ENCODE data around the gene FAM118A.
"Not testable (repeated sequence)": the region's sequence is repeated elsewhere in the genome, so short reads cannot be mapped to it uniquely, and the experiment has no call there.

Gene FAM118A

DNA sequence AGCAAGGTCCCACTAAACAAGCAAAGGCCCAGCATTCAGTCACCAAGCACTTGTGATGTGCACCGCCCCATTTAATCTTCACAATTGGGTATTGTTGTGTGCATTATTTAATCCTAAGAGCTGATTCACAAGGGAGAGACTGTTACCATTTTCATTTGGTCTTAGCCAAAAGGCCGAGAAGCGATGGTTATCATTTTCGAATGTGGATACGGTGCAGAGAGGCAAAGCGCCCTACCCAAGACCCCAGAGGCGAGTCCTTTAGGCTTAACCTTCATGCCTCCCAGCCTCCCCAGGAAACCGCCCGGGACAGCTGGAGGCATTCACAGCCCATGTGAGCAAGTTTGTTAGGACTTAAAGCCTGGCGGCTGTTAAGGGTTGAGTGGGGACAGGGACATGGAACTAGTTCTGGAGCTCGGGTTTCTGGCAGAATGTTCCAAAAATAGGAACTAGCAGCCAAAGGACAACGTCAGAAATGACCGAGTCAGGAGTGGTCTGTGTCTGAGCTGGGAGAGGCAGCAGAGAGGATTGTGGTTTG, 38.0 kb upstream of the FAM118A start:
- DNase-seq (ENCODE audit: insufficient read length, low spot score) = no peak
- no peak for FAIRE-seq
- no peak for TF ChIP-seq POLR2A (IDR thresholded peaks at IDR 0.05; ENCODE audit: low read depth, low read length)

DNA sequence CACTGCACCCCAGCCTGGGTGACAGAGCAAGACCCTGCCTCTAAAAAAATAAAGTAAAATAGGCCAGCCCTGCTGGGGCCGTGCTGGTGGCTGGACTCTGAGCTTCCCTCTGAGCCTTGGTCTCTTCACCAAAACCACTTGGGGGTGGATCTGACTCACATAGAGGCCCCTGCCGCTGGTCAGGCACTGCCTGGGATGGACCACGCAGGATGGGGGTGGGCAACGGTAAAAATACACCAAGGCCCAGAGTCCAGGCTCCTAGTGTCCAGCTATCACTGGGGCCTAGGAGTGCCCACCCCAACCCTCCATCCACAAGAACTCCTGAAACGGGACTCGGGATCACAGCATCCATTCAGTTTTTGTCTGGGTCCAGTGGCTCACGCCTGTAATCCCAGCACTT, 37.2 kb upstream of the FAM118A start:
- TF ChIP-seq POLR2A (IDR thresholded peaks at IDR 0.05; ENCODE audit: low read depth, low read length) = no peak
- FAIRE-seq (no peak), DNase-seq (ENCODE audit: insufficient read length, low spot score) (no peak)

DNA sequence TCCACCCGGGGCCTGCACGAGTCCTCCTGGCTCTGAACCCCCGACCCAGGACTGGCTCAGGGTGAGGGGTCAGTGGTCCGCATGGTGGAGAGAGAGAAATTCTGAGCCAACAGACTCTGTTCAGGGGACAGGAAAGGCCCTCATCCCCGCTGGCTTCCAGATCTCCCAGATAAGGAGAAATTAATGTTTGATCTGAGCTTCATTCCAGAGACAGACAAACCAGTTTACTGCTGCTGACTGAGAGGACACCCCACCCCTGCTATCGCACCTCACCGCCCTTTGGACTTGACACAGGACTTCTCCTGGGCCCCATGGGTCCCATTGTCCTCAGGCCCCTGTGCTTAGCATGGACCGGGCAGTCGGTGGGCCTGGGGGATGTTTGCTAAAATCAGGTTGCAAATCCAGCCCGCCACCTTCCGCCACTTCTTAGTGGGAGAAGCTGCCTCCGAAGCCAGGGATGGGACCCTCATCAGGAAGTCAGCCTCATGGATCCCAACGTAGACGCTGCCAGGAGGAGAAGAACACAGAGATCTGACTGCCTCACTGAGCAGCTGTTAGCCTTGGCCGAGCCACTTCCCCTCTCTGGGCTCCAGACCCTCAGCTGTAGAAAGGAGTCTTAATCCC, 36.2 kb upstream of the FAM118A start:
- DNase-seq (ENCODE audit: insufficient read length, low spot score) (no peak), FAIRE-seq (no peak)
- no peak for TF ChIP-seq POLR2A (IDR thresholded peaks at IDR 0.05; ENCODE audit: low read depth, low read length)

DNA sequence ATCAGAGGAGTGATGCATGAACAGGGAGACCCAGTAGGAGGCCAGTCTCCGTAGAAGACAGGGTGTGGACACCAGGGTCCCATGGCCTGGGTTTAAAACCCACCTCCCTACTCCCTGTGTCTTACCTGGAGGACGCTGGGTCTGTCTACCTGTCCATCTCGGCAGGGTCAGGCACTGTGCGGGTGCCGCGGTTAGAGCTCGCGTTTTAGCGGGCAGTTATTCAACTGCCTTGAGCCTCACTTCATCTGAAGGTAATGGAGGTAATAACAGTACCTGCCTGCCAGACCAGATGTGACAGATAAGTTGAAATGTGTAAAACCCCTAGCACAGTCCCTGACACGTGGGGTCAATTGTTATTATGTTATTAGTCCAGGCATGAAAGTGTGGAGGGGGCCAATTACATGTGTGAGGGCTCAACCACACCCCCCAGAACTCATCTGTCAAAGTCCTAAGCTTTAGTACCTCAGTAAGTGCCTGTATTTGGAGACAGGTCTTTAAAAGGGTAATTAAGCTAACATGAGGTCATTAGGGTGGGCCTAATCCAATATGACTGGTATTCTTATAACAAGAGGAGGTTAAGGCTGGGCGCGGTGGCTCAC, 33.1 kb upstream of the FAM118A start:
- TF ChIP-seq POLR2A (IDR thresholded peaks at IDR 0.05; ENCODE audit: low read depth, low read length) = no peak
- DNase-seq (ENCODE audit: insufficient read length, low spot score) = no peak
- FAIRE-seq = no peak

DNA sequence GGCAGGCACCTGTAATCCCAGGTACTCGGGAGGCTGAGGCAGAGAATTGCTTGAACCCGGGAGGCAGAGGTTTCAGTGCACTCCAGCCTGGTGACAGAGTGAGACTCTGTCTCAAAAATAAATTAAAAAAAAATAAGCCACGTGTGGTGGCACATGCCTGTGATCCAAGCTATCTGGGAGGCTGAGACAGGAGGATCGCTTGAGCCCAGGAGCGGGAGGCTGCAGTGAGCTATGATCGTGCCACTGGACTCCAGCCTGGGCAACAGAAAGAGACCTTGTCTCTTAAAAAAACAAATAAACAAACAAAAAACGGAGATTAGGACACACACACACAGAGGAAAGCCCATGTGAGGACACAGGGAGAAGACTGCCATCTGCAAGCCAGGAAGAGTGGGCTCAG, 32.0 kb upstream of the FAM118A start:
- not testable (repeated sequence) for DNase-seq (ENCODE audit: insufficient read length, low spot score); FAIRE-seq

- no peak for TF ChIP-seq POLR2A (IDR thresholded peaks at IDR 0.05; ENCODE audit: low read depth, low read length)
- no peak for DNase-seq (ENCODE audit: insufficient read length, low spot score)
- no peak for FAIRE-seq
Measured at GRCh38 chr22:45278125-45278524, 31.6 kb upstream of the FAM118A start.

GRCh38 chr22:45280587-45280980, 29.1 kb upstream of the FAM118A start:
- DNase-seq (ENCODE audit: insufficient read length, low spot score) (no peak), FAIRE-seq (no peak)

GRCh38 chr22:45281010-45281409, 28.7 kb upstream of the FAM118A start:
- no peak for TF ChIP-seq POLR2A (IDR thresholded peaks at IDR 0.05; ENCODE audit: low read depth, low read length)
- DNase-seq (ENCODE audit: insufficient read length, low spot score) (no peak), FAIRE-seq (no peak)

More at GRCh38 chr22:45280587-45280980, 29.1 kb upstream of the FAM118A start:
- no peak for TF ChIP-seq POLR2A (IDR thresholded peaks at IDR 0.05; ENCODE audit: low read depth, low read length)

DNA sequence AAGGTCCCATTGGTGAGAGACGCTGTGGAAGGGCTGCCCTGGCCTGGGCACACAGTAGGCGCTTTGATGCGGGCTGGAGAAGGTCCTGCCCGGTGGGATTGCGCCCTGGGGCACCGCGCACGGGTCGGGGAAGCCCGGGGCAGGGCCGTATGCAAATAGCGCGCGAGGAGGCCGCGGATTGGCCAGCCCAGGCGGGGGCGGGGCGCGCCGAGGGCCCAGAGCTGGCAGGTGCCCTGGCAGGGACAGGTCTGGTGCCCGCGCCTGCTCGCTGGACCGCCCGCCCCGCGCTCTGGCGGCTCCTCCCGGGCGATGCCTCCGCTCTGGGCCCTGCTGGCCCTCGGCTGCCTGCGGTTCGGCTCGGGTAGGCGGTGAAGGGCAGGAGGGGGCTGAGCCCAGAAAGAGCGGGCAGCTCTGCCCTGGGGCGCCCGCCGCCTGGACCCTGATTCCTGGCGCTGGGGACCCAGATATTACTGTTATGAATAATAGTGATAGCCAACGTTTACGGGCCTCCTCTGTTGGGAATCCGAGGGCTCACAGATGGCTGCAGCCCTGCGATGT, 24.9 kb upstream of the FAM118A start, which contains the start of gene UPK3A:
Gene UPK3A, plus strand, starts transcription at position 245 of the 558 bp plus-strand sequence. Its CDS starts 65 bp downstream, at position 310.
- DNase-seq (ENCODE audit: insufficient read length, low spot score) = no peak
- no peak for TF ChIP-seq POLR2A (IDR thresholded peaks at IDR 0.05; ENCODE audit: low read depth, low read length)
- FAIRE-seq = no peak

DNA sequence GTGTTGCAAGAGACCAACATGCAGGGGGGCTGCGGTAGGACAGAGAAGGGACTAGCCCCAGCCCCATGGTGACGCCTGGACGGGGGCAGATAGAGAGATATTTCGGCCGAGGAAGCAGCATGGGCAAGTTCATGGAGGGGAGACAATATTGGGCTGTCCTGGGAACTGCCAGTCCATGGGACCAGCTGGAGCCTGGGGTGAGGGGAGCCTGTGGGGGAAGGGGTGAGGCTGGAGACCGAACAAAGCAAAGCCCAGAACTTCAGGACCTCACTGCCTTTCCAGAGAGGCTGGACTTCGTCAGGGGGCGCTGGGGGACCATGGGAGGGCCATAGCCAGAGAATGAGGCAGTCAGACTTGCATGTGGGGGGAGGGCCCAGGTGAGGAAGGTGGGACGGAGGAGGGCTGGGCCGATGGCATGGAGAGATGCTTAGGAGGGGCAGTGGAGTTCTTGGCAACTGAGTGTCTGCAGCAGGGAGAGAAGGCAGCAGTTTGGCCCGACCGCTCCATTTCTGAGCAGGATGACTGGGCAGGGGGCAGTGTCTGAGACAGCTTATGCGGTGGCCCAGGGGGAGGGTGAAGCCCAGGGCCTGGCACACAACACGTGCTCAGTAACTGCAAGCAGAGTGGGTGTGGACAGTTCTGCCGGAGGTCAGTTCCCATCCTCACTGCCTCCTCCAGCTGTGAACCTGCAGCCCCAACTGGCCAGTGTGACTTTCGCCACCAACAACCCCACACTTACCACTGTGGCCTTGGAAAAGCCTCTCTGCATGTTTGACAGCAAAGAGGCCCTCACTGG, 24.3 kb upstream of the FAM118A start:
- TF ChIP-seq POLR2A (IDR thresholded peaks at IDR 0.05; ENCODE audit: low read depth, low read length) = no peak
- DNase-seq (ENCODE audit: insufficient read length, low spot score) (no peak), FAIRE-seq (no peak)

DNA sequence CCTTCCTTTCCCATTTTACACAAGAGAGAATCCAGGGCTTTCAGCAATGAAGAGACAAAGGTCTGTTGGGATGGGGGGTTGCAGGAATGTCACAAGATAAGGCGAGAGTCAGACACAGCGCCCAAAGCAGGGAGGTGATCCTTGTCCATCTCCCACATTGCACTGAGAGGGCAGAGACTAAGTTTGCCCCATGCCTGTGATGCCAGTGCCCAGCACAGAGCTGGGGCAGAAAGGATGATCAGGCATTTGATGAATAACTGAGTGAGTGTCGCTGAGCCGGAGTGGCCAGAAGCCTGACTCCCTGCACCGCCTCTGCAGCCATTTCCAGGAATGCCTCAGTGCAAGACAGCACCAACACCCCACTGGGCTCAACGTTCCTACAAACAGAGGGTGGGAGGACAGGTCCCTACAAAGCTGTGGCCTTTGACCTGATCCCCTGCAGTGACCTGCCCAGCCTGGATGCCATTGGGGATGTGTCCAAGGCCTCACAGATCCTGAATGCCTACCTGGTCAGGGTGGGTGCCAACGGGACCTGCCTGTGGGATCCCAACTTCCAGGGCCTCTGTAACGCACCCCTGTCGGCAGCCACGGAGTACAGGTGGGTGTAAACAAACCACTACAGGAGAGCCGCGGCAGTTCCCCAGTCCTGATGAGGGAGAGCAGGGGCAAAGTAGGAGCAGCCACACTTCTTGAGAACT, 22.7 kb upstream of the FAM118A start:
- TF ChIP-seq POLR2A (IDR thresholded peaks at IDR 0.05; ENCODE audit: low read depth, low read length) = no peak
- DNase-seq (ENCODE audit: insufficient read length, low spot score) (no peak), FAIRE-seq (no peak)

DNA sequence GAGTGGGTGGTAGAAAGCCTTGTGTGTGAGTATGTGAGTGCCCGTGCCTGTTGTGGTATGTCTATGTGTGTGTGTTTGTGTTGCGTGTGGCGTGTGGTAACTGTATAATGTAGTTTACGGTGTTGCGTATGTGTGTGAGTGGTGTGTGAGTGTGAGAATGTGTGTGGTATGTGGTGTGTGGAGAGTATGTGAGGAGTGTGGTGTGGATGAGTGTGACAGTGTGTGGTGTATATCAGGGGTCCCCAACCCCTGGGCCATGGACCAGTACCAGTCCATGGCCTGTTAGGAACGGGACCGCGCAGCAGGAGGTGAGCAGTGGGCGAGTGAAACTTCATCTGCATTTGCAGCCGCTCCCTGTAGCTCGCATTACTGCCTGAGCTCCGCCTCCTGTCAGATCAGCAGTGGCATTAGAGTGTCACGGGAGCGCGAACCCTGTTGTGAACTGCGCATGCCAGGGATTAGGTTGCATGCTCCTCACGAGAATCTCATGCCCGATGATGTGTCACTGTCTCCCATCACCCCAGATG, 19.3 kb upstream of the FAM118A start:
- no peak for FAIRE-seq
- DNase-seq (ENCODE audit: insufficient read length, low spot score) = no peak
- TF ChIP-seq POLR2A (IDR thresholded peaks at IDR 0.05; ENCODE audit: low read depth, low read length) = no peak

Measured in H54 (cell line).